G401.6 (cell line): ENCODE data around the gene PDE4B.
"Not testable (repeated sequence)": the region's sequence is repeated elsewhere in the genome, so short reads cannot be mapped to it uniquely, and the experiment has no call there.

Source experiments
- FAIRE-seq: peaks from 2 replicates; lab custom pipeline; 2012; peaks lifted over from hg19 to GRCh38; lab: Jason Lieb, UNC

The PDE4B gene

GRCh38 chr1:65814752-65815151 lies 22.1 kb downstream of the PDE4B start:
- no peak for FAIRE-seq

GRCh38 chr1:65817891-65818290 lies 25.2 kb downstream of the PDE4B start:
- FAIRE-seq = no peak

GRCh38 chr1:65818966-65819365 lies 26.3 kb downstream of the PDE4B start:
- no peak for FAIRE-seq

- FAIRE-seq = no peak
Measured at GRCh38 chr1:65820983-65821382, 28.3 kb downstream of the PDE4B start.

GRCh38 chr1:65821386-65821785 lies 28.7 kb downstream of the PDE4B start:
- no peak for FAIRE-seq

GRCh38 chr1:65824103-65824502 lies 31.4 kb downstream of the PDE4B start:
- no peak for FAIRE-seq

GRCh38 chr1:65825741-65826140 lies 33.0 kb downstream of the PDE4B start:
- FAIRE-seq = no peak

GRCh38 chr1:65826782-65827181 lies 34.1 kb downstream of the PDE4B start:
- no peak for FAIRE-seq

- no peak for FAIRE-seq
Measured at GRCh38 chr1:65827346-65827745, 34.7 kb downstream of the PDE4B start.

- FAIRE-seq = no peak
Measured at GRCh38 chr1:65830306-65830705, 37.6 kb downstream of the PDE4B start.

GRCh38 chr1:65832296-65832695 lies 39.6 kb downstream of the PDE4B start:
- FAIRE-seq = no peak

- no peak for FAIRE-seq
Measured at GRCh38 chr1:65836686-65837085, 44.0 kb downstream of the PDE4B start.

- FAIRE-seq = no peak
Measured at GRCh38 chr1:65840683-65841082, 48.0 kb downstream of the PDE4B start.

GRCh38 chr1:65844296-65844695 lies 51.6 kb downstream of the PDE4B start:
- FAIRE-seq = no peak

GRCh38 chr1:65844821-65845534 lies 52.3 kb downstream of the PDE4B start:
- no peak for FAIRE-seq

GRCh38 chr1:65845535-65846060 lies 52.9 kb downstream of the PDE4B start:
- no peak for FAIRE-seq

GRCh38 chr1:65846866-65847265 lies 54.2 kb downstream of the PDE4B start:
- no peak for FAIRE-seq

GRCh38 chr1:65850281-65850680 lies 57.6 kb downstream of the PDE4B start:
- FAIRE-seq = no peak

- not testable (repeated sequence) for FAIRE-seq
Measured at GRCh38 chr1:65856591-65856990, 63.9 kb downstream of the PDE4B start.

GRCh38 chr1:65866439-65866838 lies 73.7 kb downstream of the PDE4B start:
- FAIRE-seq = no peak

GRCh38 chr1:65872301-65872700 lies 79.6 kb downstream of the PDE4B start:
- no peak for FAIRE-seq

GRCh38 chr1:65878342-65878741 lies 85.6 kb downstream of the PDE4B start:
- FAIRE-seq = not testable (repeated sequence)

GRCh38 chr1:65880611-65881010 lies 87.9 kb downstream of the PDE4B start:
- FAIRE-seq = no peak

- no peak for FAIRE-seq
Measured at GRCh38 chr1:65881067-65881594, 88.4 kb downstream of the PDE4B start.
